Mucosa of rectum (tissue), 2 donors: ENCODE results near the gene ZSCAN12.

Experiments used
- H3K27ac ChIP-seq, 2 donors: one replicate each; pipeline ENCODE4 v1.7.0; 2013; ENCODE audit warnings: inconsistent platforms in 2 of 2, low read depth in 2 of 2, low read length in 2 of 2
- H3K27me3 ChIP-seq, 2 donors: one replicate each; pipeline ENCODE4 v1.7.0; 2013; ENCODE audit warnings: low read length in 2 of 2; ENCODE audit not compliant: control insufficient read depth in 2 of 2, insufficient read depth in 2 of 2
- H3K36me3 ChIP-seq, 2 donors: one replicate each; pipeline ENCODE4 v1.7.0; 2013; ENCODE audit warnings: low read length in 2 of 2; ENCODE audit not compliant: control insufficient read depth in 2 of 2, insufficient read depth in 2 of 2
- H3K4me1 ChIP-seq, 2 donors: one replicate each; pipeline ENCODE4 v1.7.0; 2013; ENCODE audit warnings: low read length in 2 of 2, mild to moderate bottlenecking in 1 of 2; ENCODE audit not compliant: control insufficient read depth in 2 of 2, insufficient read depth in 2 of 2
- H3K4me3 ChIP-seq, 2 donors: one replicate each; pipeline ENCODE4 v1.7.0; 2013; ENCODE audit warnings: low read length in 2 of 2
- H3K9ac ChIP-seq, 2 donors: one replicate each; pipeline ENCODE4 v1.7.0; 2013; ENCODE audit warnings: low read length in 2 of 2, low read depth in 1 of 2, mild to moderate bottlenecking in 1 of 2
- H3K9me3 ChIP-seq, 2 donors: one replicate each; pipeline ENCODE4 v1.7.0; 2013; ENCODE audit warnings: low read length in 2 of 2; ENCODE audit not compliant: control insufficient read depth in 2 of 2
- donor health status: healthy.
- donor health status: Normal muscosa, but diverticular disease.

Gene ZSCAN12

GRCh38 chr6:28355743-28356665, 43.5 kb downstream of the ZSCAN12 start:
- Histone ChIP-seq H3K27ac (peak overlapping the region; percentile 81 to 87), H3K36me3 (peaks cover 0 to 4% of the 10 kb centered on the region in 2 donors), H3K27me3 (no peaks in the 10 kb centered on the region), H3K4me3 (peak overlapping the region; percentile 84 to 86), H3K4me1 (peaks cover 14 to 21% of the 10 kb centered on the region in 2 donors), H3K9me3 (no peaks in the 10 kb centered on the region), H3K9ac (peak overlapping the region; percentile 79 to 90)

- H3K9ac ChIP-seq: peak overlapping the region in 1 of 2 donors; percentile 79
- H3K4me3 ChIP-seq: peak overlapping the region; percentile 84 to 86
- no peaks in the 10 kb centered on the region for H3K9me3 ChIP-seq
- peak overlapping the region; percentile 81 to 87 for H3K27ac ChIP-seq
- no peaks in the 10 kb centered on the region for H3K27me3 ChIP-seq
- H3K36me3 ChIP-seq: no peaks in the 10 kb centered on the region
- peaks cover 23 to 30% of the 10 kb centered on the region in 2 donors for H3K4me1 ChIP-seq
These were observed 44.6 kb downstream of the ZSCAN12 start for GRCh38 chr6:28354688-28355554.

GRCh38 chr6:28353981-28354676, 45.4 kb downstream of the ZSCAN12 start:
- Histone ChIP-seq H3K27me3 (no peaks in the 10 kb centered on the region), H3K27ac (peak overlapping the region; percentile 57 to 81), H3K9me3 (no peaks in the 10 kb centered on the region), H3K4me3 (peak overlapping the region; percentile 14 to 67), H3K9ac (peak overlapping the region; percentile 29 to 60), H3K4me1 (peaks cover 25 to 30% of the 10 kb centered on the region in 2 donors), H3K36me3 (no peaks in the 10 kb centered on the region)

- H3K27ac ChIP-seq: peak overlapping the region in 1 of 2 donors; percentile 81
- H3K9me3 ChIP-seq: no peaks in the 10 kb centered on the region
- H3K36me3 ChIP-seq: no peaks in the 10 kb centered on the region
- H3K4me3 ChIP-seq: peak overlapping the region in 1 of 2 donors; percentile 67
- H3K27me3 ChIP-seq: no peaks in the 10 kb centered on the region
- H3K4me1 ChIP-seq: peaks cover 25 to 30% of the 10 kb centered on the region in 2 donors
- H3K9ac ChIP-seq: peak overlapping the region in 1 of 2 donors; percentile 60
These were observed 46.2 kb downstream of the ZSCAN12 start for GRCh38 chr6:28353356-28353755.

GRCh38 chr6:28351493-28351925, 48.0 kb downstream of the ZSCAN12 start:
- H3K36me3 ChIP-seq: no peaks in the 10 kb centered on the region
- H3K4me3 ChIP-seq: peak overlapping the region in 1 of 2 donors; percentile 94
- no peak overlapping the region for H3K9ac ChIP-seq
- H3K27me3 ChIP-seq: no peaks in the 10 kb centered on the region
- peaks cover 23 to 25% of the 10 kb centered on the region in 2 donors for H3K4me1 ChIP-seq
- H3K27ac ChIP-seq: no peak overlapping the region
- no peaks in the 10 kb centered on the region for H3K9me3 ChIP-seq

- Histone ChIP-seq H3K9me3 (no peaks in the 10 kb centered on the region), H3K9ac (no peak overlapping the region), H3K4me1 (peaks cover 20 to 25% of the 10 kb centered on the region in 2 donors), H3K4me3 (peak overlapping the region in 1 of 2 donors; percentile 94), H3K36me3 (no peaks in the 10 kb centered on the region), H3K27me3 (no peaks in the 10 kb centered on the region), H3K27ac (no peak overlapping the region)
These were observed 48.5 kb downstream of the ZSCAN12 start for GRCh38 chr6:28351087-28351486.

GRCh38 chr6:28349892-28350737, 49.4 kb downstream of the ZSCAN12 start, which contains the start of gene ZKSCAN3:
TSS of gene ZKSCAN3 (plus strand) at chr6:28349947. CDS start at chr6:28359587, 9,640 bp downstream.
- Histone ChIP-seq H3K9ac (peak within 1 kb of the TSS; percentile 88 to 92), H3K27me3 (no peaks in the 10 kb centered on the region), H3K4me3 (peak within 1 kb of the TSS; percentile 85 to 94), H3K9me3 (no peaks in the 10 kb centered on the region), H3K36me3 (no peaks in the 10 kb centered on the region), H3K4me1 (peaks cover 15 to 19% of the 10 kb centered on the region in 2 donors), H3K27ac (peak within 1 kb of the TSS; percentile 73 to 82)

GRCh38 chr6:28349344-28349891, 50.1 kb downstream of the ZSCAN12 start:
- peak overlapping the region; percentile 73 to 82 for H3K27ac ChIP-seq
- H3K27me3 ChIP-seq: no peaks in the 10 kb centered on the region
- no peaks in the 10 kb centered on the region for H3K36me3 ChIP-seq
- no peaks in the 10 kb centered on the region for H3K9me3 ChIP-seq
- H3K4me3 ChIP-seq: peak overlapping the region; percentile 85 to 94
- H3K9ac ChIP-seq: peak overlapping the region; percentile 88 to 92
- H3K4me1 ChIP-seq: peaks cover 12 to 14% of the 10 kb centered on the region in 2 donors
